AG09319 (cell line): ENCODE measurements around the gene UTS2R.

Experiments used
- DNase-seq: peaks from one replicate; pipeline ENCODE4 v3.0.0-alpha.2; 2010; ENCODE audit warnings: low read depth; ENCODE audit errors: extremely low read depth
- TF ChIP-seq, protein P1 (sequence below): IDR thresholded peaks from 2 replicates; pipeline ENCODE4 v1.5.1; 2011; ENCODE audit warnings: low read depth, mild to moderate bottlenecking, inconsistent platforms, low read length, moderate library complexity

Gene UTS2R

DNA sequence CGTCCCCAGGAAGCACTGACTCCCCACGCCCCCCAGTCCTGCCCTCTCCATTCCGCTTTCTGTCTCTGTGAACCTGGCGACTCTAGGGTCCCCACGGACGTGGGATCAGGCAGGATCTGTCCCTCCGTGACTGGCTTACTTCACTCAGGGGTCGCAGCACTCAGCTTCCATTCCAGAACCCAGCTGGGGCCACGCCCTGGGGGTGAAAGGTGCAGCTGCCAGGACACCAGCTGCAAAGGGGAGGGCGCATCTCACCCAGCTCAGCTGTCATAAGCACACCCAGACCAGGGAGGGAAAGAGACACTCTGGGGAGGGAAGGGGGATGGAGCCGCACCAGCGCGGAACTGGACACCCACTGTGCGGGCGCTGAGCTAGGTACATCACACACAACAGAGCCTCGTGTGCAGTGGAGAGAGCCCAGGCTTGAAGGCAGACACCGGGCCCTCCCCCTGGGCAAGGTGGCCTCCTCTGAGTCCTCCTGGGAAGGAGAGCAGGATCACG is 28.1 kb downstream of the UTS2R start:
- no peak for DNase-seq
- TF ChIP-seq, protein P1, sequence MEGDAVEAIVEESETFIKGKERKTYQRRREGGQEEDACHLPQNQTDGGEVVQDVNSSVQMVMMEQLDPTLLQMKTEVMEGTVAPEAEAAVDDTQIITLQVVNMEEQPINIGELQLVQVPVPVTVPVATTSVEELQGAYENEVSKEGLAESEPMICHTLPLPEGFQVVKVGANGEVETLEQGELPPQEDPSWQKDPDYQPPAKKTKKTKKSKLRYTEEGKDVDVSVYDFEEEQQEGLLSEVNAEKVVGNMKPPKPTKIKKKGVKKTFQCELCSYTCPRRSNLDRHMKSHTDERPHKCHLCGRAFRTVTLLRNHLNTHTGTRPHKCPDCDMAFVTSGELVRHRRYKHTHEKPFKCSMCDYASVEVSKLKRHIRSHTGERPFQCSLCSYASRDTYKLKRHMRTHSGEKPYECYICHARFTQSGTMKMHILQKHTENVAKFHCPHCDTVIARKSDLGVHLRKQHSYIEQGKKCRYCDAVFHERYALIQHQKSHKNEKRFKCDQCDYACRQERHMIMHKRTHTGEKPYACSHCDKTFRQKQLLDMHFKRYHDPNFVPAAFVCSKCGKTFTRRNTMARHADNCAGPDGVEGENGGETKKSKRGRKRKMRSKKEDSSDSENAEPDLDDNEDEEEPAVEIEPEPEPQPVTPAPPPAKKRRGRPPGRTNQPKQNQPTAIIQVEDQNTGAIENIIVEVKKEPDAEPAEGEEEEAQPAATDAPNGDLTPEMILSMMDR, result no peak

DNA sequence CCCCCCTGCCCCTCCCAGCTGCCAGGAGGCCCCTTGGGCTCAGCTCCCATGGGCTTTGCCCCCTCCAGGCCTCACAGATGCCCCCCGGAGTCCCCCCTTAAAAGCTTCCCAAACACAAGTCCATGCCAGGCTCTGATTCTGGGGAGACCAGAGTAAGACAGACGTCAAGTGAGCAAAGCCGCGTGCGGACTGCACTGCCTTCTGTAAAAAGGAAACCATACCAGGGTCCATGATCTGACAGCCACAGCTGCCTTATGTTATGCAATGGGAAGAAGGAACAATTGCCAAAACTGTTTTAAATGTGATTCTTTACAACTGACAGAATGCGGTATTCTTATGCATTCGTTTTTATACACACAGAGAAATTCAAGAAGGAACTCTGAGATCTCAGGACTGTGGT is 28.6 kb downstream of the UTS2R start:
- TF ChIP-seq, protein P1, result no peak
- DNase-seq, result no peak

DNA sequence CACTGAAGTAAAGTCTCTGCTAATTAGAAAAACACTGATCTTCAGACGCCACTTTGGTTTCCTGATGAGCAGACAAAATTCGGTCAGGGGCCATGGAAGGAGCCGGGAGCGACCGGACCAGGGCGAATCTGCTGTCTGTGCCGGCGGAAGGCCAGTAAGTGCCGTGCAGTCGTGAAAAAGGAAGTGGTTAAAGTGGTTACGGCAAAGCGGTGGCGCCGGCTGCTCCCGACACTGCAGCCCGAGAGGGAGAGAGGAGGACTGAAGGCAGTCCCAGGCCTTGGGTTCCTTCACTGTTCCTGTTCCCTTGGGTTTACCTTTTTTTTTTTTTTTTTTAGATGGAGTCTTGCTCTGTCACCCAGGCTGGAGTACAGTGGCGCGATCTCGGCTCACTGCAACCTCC is 29.3 kb downstream of the UTS2R start:
- TF ChIP-seq, protein P1, result no peak

DNA sequence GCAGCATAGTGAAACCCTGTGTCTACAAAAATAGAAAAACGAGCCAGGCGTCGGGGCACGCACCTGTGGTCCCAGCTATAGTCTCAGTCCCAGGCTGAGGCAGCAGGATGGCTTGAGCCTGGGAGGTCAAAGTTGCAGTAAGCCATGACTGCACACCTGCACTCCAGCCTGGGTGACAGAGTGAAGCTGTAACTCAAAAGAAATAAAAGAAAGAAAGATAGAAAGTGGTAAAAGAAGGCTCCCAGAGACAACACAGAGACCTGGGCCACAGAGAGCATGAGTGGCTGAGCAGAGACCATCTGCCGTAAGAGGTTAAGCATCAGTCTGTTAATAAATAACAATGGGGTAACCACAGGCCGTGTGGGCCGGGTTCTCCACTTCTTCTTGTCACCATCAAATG is 31.3 kb downstream of the UTS2R start:
- no peak for DNase-seq
- TF ChIP-seq, protein P1, result no peak

More for the DNA sequence above, 29.3 kb downstream of the UTS2R start:
- DNase-seq, result no peak

DNA sequence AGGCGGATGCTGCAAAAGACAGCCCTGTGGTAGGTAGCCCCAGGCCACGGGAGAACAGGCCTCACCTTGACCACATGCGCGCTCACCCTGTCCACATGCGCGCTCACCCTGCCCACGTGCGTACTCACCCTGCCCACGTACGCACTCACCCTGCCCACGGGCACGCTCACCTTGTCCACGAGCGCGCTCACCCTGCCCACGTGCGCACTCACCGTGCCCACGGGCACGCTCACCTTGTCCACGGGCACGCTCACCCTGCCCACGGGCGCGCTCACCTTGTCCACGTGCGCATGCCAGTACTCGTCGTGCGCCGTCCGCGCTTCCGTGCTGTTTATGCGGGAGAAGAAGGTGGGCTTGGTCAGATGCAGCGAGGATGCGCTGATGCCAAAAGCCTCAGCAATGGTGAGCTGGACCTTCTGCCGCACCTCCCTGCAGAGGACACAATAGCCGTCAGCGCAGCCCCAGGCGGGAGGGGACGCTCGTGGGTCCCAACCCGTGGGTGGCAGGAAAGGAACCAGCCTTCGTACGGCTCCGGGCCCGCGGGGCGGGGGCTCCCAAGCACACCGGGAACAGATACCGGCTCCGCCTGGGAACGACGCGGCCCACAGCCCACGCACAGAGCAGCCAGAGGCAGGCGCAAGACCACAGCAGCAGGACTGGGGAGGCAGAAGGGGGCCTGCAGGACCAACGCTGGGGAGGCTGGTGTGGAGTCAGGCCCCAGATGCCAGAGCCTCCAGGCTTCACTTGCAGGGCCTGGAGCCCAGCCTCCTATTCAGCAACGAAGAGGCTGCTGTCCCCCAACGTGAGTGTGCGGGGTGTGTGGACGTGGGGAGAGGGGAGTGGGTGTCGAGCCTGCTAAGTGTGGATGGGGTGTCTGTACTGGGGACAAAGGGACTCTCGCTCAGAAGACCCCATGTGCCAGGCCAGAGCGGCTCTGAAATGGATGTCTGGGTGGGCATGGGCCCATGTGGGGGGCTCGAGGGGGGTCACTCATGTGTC is 32.4 kb downstream of the UTS2R start:
- TF ChIP-seq, protein P1, result no peak
- DNase-seq, result no peak

DNA sequence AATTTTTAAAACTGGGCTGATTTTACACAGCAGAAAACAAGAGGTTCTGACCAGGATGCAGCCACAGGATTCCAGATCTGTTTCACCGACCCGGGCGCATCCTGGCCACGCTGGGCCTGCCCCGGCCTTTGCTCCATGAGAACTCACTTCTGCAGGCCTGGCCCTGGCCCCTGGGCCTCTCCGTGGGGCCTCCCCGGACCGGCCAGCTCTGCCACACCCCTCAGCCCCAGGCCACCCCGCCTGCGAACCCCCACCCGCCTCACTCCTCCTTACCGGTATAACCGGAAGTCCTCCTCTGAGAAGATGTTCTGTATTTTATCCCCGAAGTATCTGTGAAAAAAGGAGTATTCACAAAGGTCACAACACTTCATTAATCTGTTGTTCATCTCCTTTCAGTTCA is 33.5 kb downstream of the UTS2R start:
- no peak for DNase-seq
- TF ChIP-seq, protein P1, result no peak

DNA sequence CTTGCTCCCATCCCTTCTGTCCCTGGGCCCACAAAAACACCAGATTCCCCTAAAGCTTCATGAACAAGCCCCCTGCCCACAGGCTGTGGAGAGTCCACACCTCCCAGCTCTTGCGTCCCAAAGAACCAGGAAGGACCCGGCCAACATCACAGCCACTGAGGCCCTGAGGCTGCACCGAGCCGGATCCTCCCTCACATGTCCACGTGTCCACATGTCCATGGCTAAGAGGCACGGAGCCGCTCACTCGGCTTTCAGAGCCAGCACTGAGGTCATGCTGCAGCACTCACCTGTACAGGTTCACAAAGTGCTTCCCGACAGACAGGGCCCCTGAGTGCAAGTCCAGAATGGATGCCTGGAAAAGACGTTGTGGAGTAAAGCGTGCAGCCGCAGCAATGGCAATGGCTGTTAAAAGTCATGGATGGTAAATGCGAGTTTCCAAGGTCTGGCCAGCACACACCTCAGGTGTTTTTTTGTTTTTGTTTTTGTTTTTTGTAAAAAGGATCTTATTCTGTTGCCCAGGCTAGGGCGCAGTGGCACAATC is 34.6 kb downstream of the UTS2R start:
- no peak for DNase-seq
- TF ChIP-seq, protein P1, result no peak
